Liver (tissue), 9 donors: ENCODE results near the gene PYCARD. TPM values are rescaled to one million over a fixed set of nuclear protein-coding genes. Genes with fewer than 3 reads are reported as not detected.
A peak's percentile ranks its signal among the peaks of the same experiment; 100 is the strongest.

ENCODE experiments used
- DNase-seq: peaks from one replicate; pipeline ENCODE4 v3.0.0-alpha.2; 2017; ENCODE audit warnings: low spot score
- H3K27ac ChIP-seq, 2 donors: one replicate each; pipeline ENCODE4 v1.7.0; 2013; ENCODE audit warnings: inconsistent platforms in 2 of 2, low read length in 2 of 2, control low read depth in 1 of 2, low read depth in 1 of 2, mild to moderate bottlenecking in 1 of 2
- H3K27me3 ChIP-seq, 4 donors: one replicate each; pipeline versions ENCODE4 v1.6.1 to v1.7.0; 2013; ENCODE audit warnings: low read length in 3 of 4, inconsistent platforms in 1 of 4, mild to moderate bottlenecking in 1 of 4, moderate library complexity in 1 of 4; ENCODE audit not compliant: control insufficient read depth in 4 of 4, insufficient read depth in 4 of 4
- H3K36me3 ChIP-seq, 4 donors: one replicate each; pipeline versions ENCODE4 v1.6.1 to v1.7.0; 2013; ENCODE audit warnings: low read length in 3 of 4, mild to moderate bottlenecking in 3 of 4, low read depth in 1 of 4, moderate library complexity in 1 of 4; ENCODE audit not compliant: control insufficient read depth in 4 of 4, insufficient read depth in 3 of 4
- H3K4me1 ChIP-seq, 4 donors: one replicate each; pipeline versions ENCODE4 v1.6.1 to v1.7.0; 2013; ENCODE audit warnings: low read length in 3 of 4, mild to moderate bottlenecking in 3 of 4, moderate library complexity in 1 of 4; ENCODE audit not compliant: control insufficient read depth in 4 of 4, insufficient read depth in 4 of 4
- H3K4me3 ChIP-seq, 3 donors: one replicate each; pipeline versions ENCODE4 v1.6.1 to v1.7.0; 2013; ENCODE audit warnings: low read length in 3 of 3, control low read depth in 1 of 3, low read depth in 1 of 3, mild to moderate bottlenecking in 1 of 3
- H3K9ac ChIP-seq, 2 donors: one replicate each; pipeline ENCODE4 v1.7.0; 2013; ENCODE audit warnings: low read length in 2 of 2, mild to moderate bottlenecking in 2 of 2, moderate library complexity in 2 of 2, control low read depth in 1 of 2, low read depth in 1 of 2
- H3K9me3 ChIP-seq, 4 donors: one replicate each; pipeline versions ENCODE4 v1.6.1 to v1.7.0; 2013; ENCODE audit warnings: low read length in 3 of 4; ENCODE audit not compliant: control insufficient read depth in 4 of 4
- EGR1 ChIP-seq, 2 donors: IDR thresholded peaks; 2 replicates each; pipeline ENCODE4 v1.6.1; 2016 to 2018; ENCODE audit warnings: antibody characterized with exemption in 2 of 2, low read depth in 2 of 2
- FOXA1 ChIP-seq: IDR thresholded peaks from 2 replicates; pipeline ENCODE4 v1.6.1; 2016; ENCODE audit warnings: antibody characterized with exemption
- FOXA2 ChIP-seq: IDR thresholded peaks from 2 replicates; pipeline ENCODE4 v1.6.1; 2016; ENCODE audit warnings: antibody characterized with exemption
- GABPA ChIP-seq, 2 donors: IDR thresholded peaks in 1 of 2; conservative IDR thresholded peaks in 1 of 2; 2 replicates each; pipeline ENCODE4 v1.6.1; 2016; ENCODE audit warnings: antibody characterized with exemption in 2 of 2, mild to moderate bottlenecking in 1 of 2, moderate library complexity in 1 of 2
- HNF4A ChIP-seq, 2 donors: conservative IDR thresholded peaks; 2 replicates each; pipeline ENCODE4 v1.6.1; 2016; ENCODE audit warnings: antibody characterized with exemption in 2 of 2, mild to moderate bottlenecking in 2 of 2
- HNF4G ChIP-seq: IDR thresholded peaks from 2 replicates; pipeline ENCODE4 v1.6.1; 2016; ENCODE audit warnings: antibody characterized with exemption
- JUND ChIP-seq, 2 donors: IDR thresholded peaks; 2 replicates each; pipeline ENCODE4 v1.6.1; 2016; ENCODE audit warnings: antibody characterized with exemption in 2 of 2
- MAX ChIP-seq: IDR thresholded peaks from 2 replicates; pipeline ENCODE4 v1.6.1; 2016; ENCODE audit warnings: antibody characterized with exemption
- RAD21 ChIP-seq, 2 donors: IDR thresholded peaks; 2 replicates each; pipeline ENCODE4 v1.6.1; 2016; ENCODE audit warnings: antibody characterized with exemption in 2 of 2, mild to moderate bottlenecking in 2 of 2
- REST ChIP-seq: IDR thresholded peaks from 2 replicates; pipeline ENCODE4 v1.6.1; 2016; ENCODE audit warnings: antibody characterized with exemption, mild to moderate bottlenecking
- RXRA ChIP-seq, 2 donors: IDR thresholded peaks; 2 replicates each; pipeline ENCODE4 v1.6.1; 2017 to 2018; ENCODE audit warnings: antibody characterized with exemption in 2 of 2, mild to moderate bottlenecking in 1 of 2
- TAF1 ChIP-seq: conservative IDR thresholded peaks from 2 replicates; pipeline ENCODE4 v1.6.1; 2016; ENCODE audit warnings: antibody characterized with exemption, mild to moderate bottlenecking
- YY1 ChIP-seq: IDR thresholded peaks from 2 replicates; pipeline ENCODE4 v1.6.1; 2016; ENCODE audit warnings: antibody characterized with exemption, mild to moderate bottlenecking
- ZBTB33 ChIP-seq: IDR thresholded peaks from 2 replicates; pipeline ENCODE4 v1.6.1; 2016; ENCODE audit warnings: antibody characterized with exemption
- WGBS: extraction: QIAGEN DNeasy Blood & Tissue Kit; methylation state at CpG from one replicate; pipeline ENCODE4 v1.1.7; 2013; 5-methylcytosine and 5-hydroxymethylcytosine counted together
- polyA plus RNA-seq, 2 donors: library from polyadenylated mRNA; stranded (reverse) in 1 of 2; unstranded in 1 of 2; fragments of 200-250 nt in 1 of 2; fragments of >200 nt in 1 of 2; fragmentation: Nextera tagmentation in 1 of 2; extraction: Ambion mirVana in 1 of 2; gene quantifications; one replicate each; pipeline versions ENCODE4 v1.2.1 to v1.2.3, GENCODE V29; 2013 to 2015
- total RNA-seq, 2 donors: library from RNA; depleted of rRNA; stranded (reverse); fragments of >200 nt; gene quantifications; one replicate each; pipeline ENCODE4 v1.2.3, GENCODE V29; 2014
- donor health status: healthy.
- donor health status: healthy.
- donor health status: healthy.
- donor health status: healthy.
- donor health status: healthy.

Gene PYCARD
- total and polyA plus RNA-seq, 4 donors, result 6.7 to 35.9 (median 10.8) TPM

GRCh38 chr16:31215287-31216162 lies 13.0 kb upstream of the PYCARD start (continued):
- no peak for TF ChIP-seq ZBTB33
- TF ChIP-seq FOXA2, result no peak

GRCh38 chr16:31214708-31215286 lies 12.2 kb upstream of the PYCARD start:
- DNase-seq, result no peak
- H3K27me3 ChIP-seq, result peaks cover 0 to 4% (median 2%) of the 10 kb centered on the region in 4 donors

More at GRCh38 chr16:31214708-31215286, 12.2 kb upstream of the PYCARD start:
- Histone ChIP-seq H3K4me1 (peaks cover 0 to 26% (median 12%) of the 10 kb centered on the region in 4 donors), H3K9me3 (no peaks in the 10 kb centered on the region), H3K36me3 (no peaks in the 10 kb centered on the region), H3K9ac (no peak overlapping the region), H3K4me3 (peak overlapping the region in 1 of 3 donors; percentile 41), H3K27ac (no peak overlapping the region)
- no peak for TF ChIP-seq HNF4A (conservative IDR thresholded peaks at IDR 0.05)
- TF ChIP-seq RAD21 (IDR thresholded peaks at IDR 0.05), result no peak
- no peak for TF ChIP-seq TAF1
- no peak for TF ChIP-seq EGR1 (IDR thresholded peaks at IDR 0.05; ENCODE audit: low read depth in 2 of 2)
- TF ChIP-seq GABPA (IDR thresholded peaks at IDR 0.05 in 1 of 2, conservative IDR thresholded peaks at IDR 0.05 in 1 of 2), result no peak
- no peak for TF ChIP-seq RXRA (IDR thresholded peaks at IDR 0.05)
- no peak for TF ChIP-seq FOXA1
- TF ChIP-seq REST, result no peak
- no peak for TF ChIP-seq HNF4G
- TF ChIP-seq JUND (IDR thresholded peaks at IDR 0.05), result no peak
- TF ChIP-seq YY1, result no peak
- no peak for TF ChIP-seq MAX
- WGBS, result 8% methylated on average over 58 of the region's 58 CpGs
